ENCODE data around the gene APAF1. TPM values are rescaled to one million over a fixed set of nuclear protein-coding genes. Genes with fewer than 3 reads are reported as not detected.

Gene APAF1
- total RNA-seq, 1 donor from 2014 or later = 15.5 TPM

DNA sequence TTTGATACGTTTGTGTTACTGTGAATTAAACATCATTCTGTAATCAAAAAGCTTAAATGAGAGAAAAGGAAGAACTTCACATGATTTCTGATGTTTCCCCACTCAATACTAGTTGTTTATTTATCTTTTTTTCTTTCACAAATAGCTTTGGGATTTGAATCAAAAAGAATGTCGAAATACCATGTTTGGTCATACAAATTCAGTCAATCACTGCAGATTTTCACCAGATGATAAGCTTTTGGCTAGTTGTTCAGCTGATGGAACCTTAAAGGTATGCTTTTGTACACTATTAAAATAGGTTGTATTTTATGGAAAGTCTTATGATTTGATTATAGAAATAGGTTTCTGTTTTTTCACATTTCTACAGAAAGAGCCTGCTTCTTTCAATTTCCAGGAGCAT lies 41.5 kb downstream of the APAF1 start:
- Histone ChIP-seq H3K27me3 (no peaks in the 10 kb centered on the region), H3K9me3 (no peaks in the 10 kb centered on the region), H3K4me3 (no peak overlapping the region), H3K27ac (no peak overlapping the region), H3K4me1 (no peaks in the 10 kb centered on the region), H3K36me3 (peaks cover 44 to 73% of the 10 kb centered on the region in 2 donors)
- intact Hi-C loops (cut with DNase I) = no loop called here
- no peak for DNase-seq (ENCODE audit: low spot score in 2 of 2)
- no peak for TF ChIP-seq CTCF (IDR thresholded peaks at IDR 0.05)

GRCh38 chr12:98691351-98691750 lies 46.3 kb downstream of the APAF1 start:
- TF ChIP-seq CTCF (IDR thresholded peaks at IDR 0.05) = no peak
- no peaks in the 10 kb centered on the region for H3K9me3 ChIP-seq
- DNase-seq (ENCODE audit: low spot score in 2 of 2) = no peak
- no peak overlapping the region for H3K27ac ChIP-seq
- intact Hi-C loops (cut with DNase I) = no loop called here
- H3K27me3 ChIP-seq = no peaks in the 10 kb centered on the region
- peaks cover 25 to 47% of the 10 kb centered on the region in 2 donors for H3K36me3 ChIP-seq
- no peak overlapping the region for H3K4me3 ChIP-seq
- no peaks in the 10 kb centered on the region for H3K4me1 ChIP-seq

DNA sequence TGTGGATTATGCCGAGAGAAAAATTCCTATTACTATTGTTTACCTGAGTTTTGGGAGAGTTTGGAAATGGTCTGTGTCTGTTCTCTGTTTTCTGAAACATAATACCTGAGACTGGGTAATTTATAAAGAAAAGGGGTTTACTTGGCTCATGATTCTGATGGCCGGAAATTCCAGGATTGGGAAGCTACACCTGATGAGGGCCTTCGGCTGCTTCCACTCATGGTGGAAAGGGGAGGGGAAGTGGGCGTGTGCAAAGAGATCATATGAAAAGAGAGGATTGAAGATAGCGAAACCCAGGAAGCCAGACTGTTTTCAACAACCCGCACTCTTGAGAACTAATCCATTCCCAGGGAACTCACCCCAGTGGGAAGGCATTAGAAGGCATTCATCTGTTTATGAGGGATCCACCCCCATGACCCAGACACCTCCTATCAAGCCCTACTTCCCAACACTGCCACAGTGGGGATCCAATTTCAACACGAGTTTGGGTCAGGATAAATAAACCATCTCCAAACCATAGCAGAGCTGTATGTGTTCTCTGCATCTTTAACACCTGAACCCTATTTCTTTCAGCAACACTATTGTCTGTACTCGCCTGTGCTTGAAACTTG lies 51.1 kb downstream of the APAF1 start:
- intact Hi-C loops (cut with DNase I) = no loop called here
- Histone ChIP-seq H3K4me3 (no peak overlapping the region), H3K27me3 (no peaks in the 10 kb centered on the region), H3K36me3 (peaks cover 5 to 6% of the 10 kb centered on the region in 2 donors), H3K27ac (no peak overlapping the region), H3K4me1 (peaks cover 0 to 8% of the 10 kb centered on the region in 2 donors), H3K9me3 (no peaks in the 10 kb centered on the region)
- no peak for DNase-seq (ENCODE audit: low spot score in 2 of 2)
- TF ChIP-seq CTCF (IDR thresholded peaks at IDR 0.05) = no peak

GRCh38 chr12:98697209-98697608 lies 52.1 kb downstream of the APAF1 start:
- no peak for DNase-seq (ENCODE audit: low spot score in 2 of 2)
- intact Hi-C loops (cut with DNase I) = no loop called here
- TF ChIP-seq CTCF (IDR thresholded peaks at IDR 0.05) = no peak

GRCh38 chr12:98698603-98699463 lies 53.7 kb downstream of the APAF1 start:
- Histone ChIP-seq H3K27ac (peak overlapping the region; percentile 37 to 59), H3K4me3 (peak overlapping the region in 1 of 2 donors; percentile 27), H3K36me3 (peaks cover 0 to 3% of the 10 kb centered on the region in 2 donors), H3K9me3 (no peaks in the 10 kb centered on the region), H3K27me3 (no peaks in the 10 kb centered on the region), H3K4me1 (peaks cover 4 to 14% of the 10 kb centered on the region in 2 donors)
- TF ChIP-seq CTCF (IDR thresholded peaks at IDR 0.05) = peak; percentile 30 to 59 (median 34)
- intact Hi-C loops (cut with DNase I) = loop anchor here (2.0 kb wide), 1 partner anchor 300 kb away; no protein-coding TSS in a partner anchor
- peak in 1 of 2 donors; percentile 73 for DNase-seq (ENCODE audit: low spot score in 2 of 2)

More at GRCh38 chr12:98697209-98697608, 52.1 kb downstream of the APAF1 start:
- peaks cover 4 to 14% of the 10 kb centered on the region in 2 donors for H3K4me1 ChIP-seq
- H3K4me3 ChIP-seq = no peak overlapping the region
- peaks cover 3 to 5% of the 10 kb centered on the region in 2 donors for H3K36me3 ChIP-seq
- H3K9me3 ChIP-seq = no peaks in the 10 kb centered on the region
- no peak overlapping the region for H3K27ac ChIP-seq
- H3K27me3 ChIP-seq = no peaks in the 10 kb centered on the region
